Heart left ventricle (tissue), 16 donors: ENCODE measurements around the gene RAP1GAP. TPM values are rescaled to one million over a fixed set of nuclear protein-coding genes. Genes with fewer than 3 reads are reported as not detected.

ENCODE experiments used
- ATAC-seq, 4 donors: fragments of 200-7000 bp; cut with Tn5 transposase; one replicate each; pipeline ENCODE4 v1.9.1; 2020 to 2022; ENCODE audit warnings: moderate library complexity in 4 of 4, mild to moderate bottlenecking in 3 of 4, moderate number of reproducible peaks in 1 of 4
- DNase-seq, 5 donors: peaks; one replicate each; pipeline ENCODE4 v3.0.0-alpha.2; 2020
- H3K27ac ChIP-seq, 12 donors: fragments of 200-600 bp; sonication (generic) in 4 of 12; one replicate each; pipeline versions ENCODE4 v1.5.0 to v1.8.0; 2016 to 2022; ENCODE audit warnings: mild to moderate bottlenecking in 2 of 12
- H3K27me3 ChIP-seq, 9 donors: fragments of 200-600 bp; sonication (generic) in 2 of 9; one replicate each; pipeline versions ENCODE4 v1.5.1 to v1.8.0; 2016 to 2022; ENCODE audit warnings: mild to moderate bottlenecking in 3 of 9
- H3K36me3 ChIP-seq, 9 donors: fragments of 200-600 bp; sonication (generic) in 2 of 9; one replicate each; pipeline versions ENCODE4 v1.5.0 to v1.8.0; 2018 to 2022; ENCODE audit warnings: mild to moderate bottlenecking in 2 of 9
- H3K4me1 ChIP-seq, 12 donors: fragments of 200-600 bp; sonication (generic) in 4 of 12; one replicate each; pipeline versions ENCODE4 v1.5.0 to v1.8.0; 2016 to 2022; ENCODE audit warnings: mild to moderate bottlenecking in 3 of 12
- H3K4me3 ChIP-seq, 12 donors: fragments of 200-600 bp; sonication (generic) in 4 of 12; one replicate each; pipeline versions ENCODE4 v1.5.0 to v1.8.0; 2017 to 2022; ENCODE audit warnings: mild to moderate bottlenecking in 9 of 12, moderate library complexity in 4 of 12
- H3K9me3 ChIP-seq, 12 donors: fragments of 200-600 bp; sonication (generic) in 4 of 12; one replicate each; pipeline versions ENCODE4 v1.5.0 to v1.8.0; 2016 to 2022; ENCODE audit warnings: mild to moderate bottlenecking in 1 of 12
- CTCF ChIP-seq, 12 donors: fragments of 200-600 bp; sonication (generic) in 4 of 12; IDR thresholded peaks; one replicate each; pipeline versions ENCODE4 v1.5.0 to v1.8.0; 2018 to 2022; ENCODE audit warnings: antibody characterized with exemption in 12 of 12, mild to moderate bottlenecking in 5 of 12
- POLR2A ChIP-seq, 2 donors: fragments of 450-650 bp; IDR thresholded peaks; one replicate each; pipeline ENCODE4 v1.6.1; 2017; ENCODE audit warnings: antibody characterized with exemption in 2 of 2, mild to moderate bottlenecking in 2 of 2, moderate library complexity in 2 of 2
- WGBS, 4 donors: extraction: QIAGEN DNeasy Blood & Tissue Kit in 2 of 4; methylation state at CpG; one replicate each; pipeline versions ENCODE4 v1.1.5 to v1.1.7; 2013 to 2018; 5-methylcytosine and 5-hydroxymethylcytosine counted together
- intact Hi-C, 10 donors: fragments of 100-400 bp; cut with DNase I; formaldehyde crosslinking; loops; one replicate each; pipeline versions ENCODE4 v1.11.1 to v1.14.2; 2022
- polyA plus RNA-seq, 2 donors: library from polyadenylated mRNA; stranded (reverse); fragments of 200-250 nt; gene quantifications; one replicate each; pipeline ENCODE4 v1.2.3, GENCODE V29; 2013
- total RNA-seq, 9 donors: library from RNA; depleted of rRNA in 2 of 9; stranded (reverse); fragments of >200 nt in 2 of 9; fragmentation: NEBNext Ultra II Directional in 3 of 9; extraction: Animal tissue kit (Norgen Biotek cat#: 25700) in 3 of 9; gene quantifications; one replicate each; pipeline versions ENCODE4 v1.1.0 to v1.2.4, GENCODE V29; 2016 to 2023
- donor health status: ischemic (EF 13 %, LVEDD 7.1; RV severe dilation, severe dysfunction).
- donor health status: healthy with polysubstance abuse.
- donor health status: DM: no; HTN: yes; CAD: no.
- donor health status: DM: no; HTN: no; CAD: no.
- donor health status: ischemic (EF 25% LVEDD 6.9; RV normal size, moderate dysfunction).
- donor health status: ischemic (EF 25% LVEDD 5.7; RV mildly dilated, moderate dysfunction).
- donor health status: healthy.
- donor health status: DM: yes; HTN: yes; CAD: no.
- donor health status: ischemic (EF 35%, LVEDD 5.7; RV mildly dilated, moderate dysfunction).
- donor health status: nonischemic (EF 11% LVEDD 7.7; RV severe dilation, severe dysfunction).
- donor health status: DM: yes; HTN: yes; CAD: no.
- donor health status: PGD.
- donor health status: ischemic (EF 29% LVEDD 5.4; RV normal size, mild dysfunction).
- donor health status: nonischemic (EF 23%, LVEDD 6.1; RV moderate dilation, normal function).

The RAP1GAP gene
- total and polyA plus RNA-seq, 11 donors, result 0.75 to 8.0 (median 3.8) TPM

- intact Hi-C loops, result loop anchor here in 1 of 10 donors (10.0 kb wide), 1 partner anchor 744 kb away; no protein-coding TSS in a partner anchor
- H3K4me3 ChIP-seq, result no peak overlapping the region
- peaks cover 0 to 39% (median 22%) of the 10 kb centered on the region in 9 donors for H3K27me3 ChIP-seq
- H3K27ac ChIP-seq, result no peak overlapping the region
- H3K4me1 ChIP-seq, result peaks cover 6 to 68% (median 38%) of the 10 kb centered on the region in 12 donors
- ATAC-seq (no peak), DNase-seq (peak in 1 of 5 donors; percentile 10)
- WGBS, 4 donors, result 71 to 83% (median 74%) methylated on average over 11 of the region's 11 CpGs
- no peak for TF ChIP-seq POLR2A (IDR thresholded peaks at IDR 0.05)
- no peak for TF ChIP-seq CTCF (IDR thresholded peaks at IDR 0.05)
- H3K9me3 ChIP-seq, result no peaks in the 10 kb centered on the region
- peaks cover 0 to under 1% (median 0%) of the 10 kb centered on the region in 9 donors for H3K36me3 ChIP-seq
Observed at GRCh38 chr1:21670956-21671902, 2.1 kb upstream of the RAP1GAP start.

DNA sequence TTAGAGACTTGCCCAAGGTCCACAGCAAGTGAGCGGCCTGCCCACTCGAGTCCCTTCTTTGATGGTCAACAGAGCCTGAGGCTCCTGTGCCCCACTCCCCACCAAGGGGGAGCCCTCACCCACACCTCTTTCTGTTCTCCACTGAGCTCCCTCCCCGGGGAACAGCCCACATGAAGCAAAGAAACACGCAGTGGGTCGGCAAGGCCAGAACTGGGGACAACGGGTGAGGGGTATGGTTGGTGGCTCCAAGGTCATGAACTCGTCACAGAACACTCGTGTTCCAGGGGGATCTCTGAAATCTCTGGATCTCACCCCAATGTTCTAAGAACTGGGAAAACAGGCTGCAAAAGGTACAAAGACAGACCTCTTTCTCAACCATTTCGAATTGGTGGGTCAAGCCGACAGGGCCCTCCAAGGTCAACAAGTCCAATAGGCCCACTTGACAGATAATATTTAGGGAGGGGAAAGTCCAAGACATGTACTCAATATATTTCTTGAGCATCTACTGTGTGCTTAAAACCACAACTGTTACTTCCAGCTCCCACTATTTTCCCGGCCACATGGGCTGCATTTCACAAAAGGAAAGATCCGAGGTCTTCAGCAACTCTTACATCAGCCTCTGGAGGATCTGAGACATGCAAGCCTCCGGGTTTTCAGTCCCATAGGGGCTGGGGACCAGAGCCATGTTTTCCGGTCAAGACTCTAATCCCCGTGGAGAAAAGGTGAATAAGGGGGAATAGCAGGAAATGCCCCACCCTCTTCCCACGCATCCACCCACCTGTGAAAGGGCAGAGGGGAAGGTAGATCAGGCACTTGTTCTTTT is 1.1 kb upstream of the RAP1GAP start:
- DNase-seq, result peak in 1 of 5 donors; percentile 7
- Histone ChIP-seq H3K4me1 (peaks cover 6 to 78% (median 43%) of the 10 kb centered on the region in 12 donors), H3K4me3 (peak overlapping the region in 3 of 12 donors; percentile 35 to 48 (median 47)), H3K9me3 (no peaks in the 10 kb centered on the region), H3K27me3 (peaks cover 0 to 42% (median 22%) of the 10 kb centered on the region in 9 donors), H3K27ac (no peak overlapping the region), H3K36me3 (no peaks in the 10 kb centered on the region)
- no peak for TF ChIP-seq POLR2A (IDR thresholded peaks at IDR 0.05)
- TF ChIP-seq CTCF (IDR thresholded peaks at IDR 0.05), result no peak
- 57 to 65% (median 61%) methylated on average over 16 of the region's 16 CpGs for WGBS, 4 donors
- intact Hi-C loops, result loop anchor here in 1 of 10 donors (10.0 kb wide), 1 partner anchor 745 kb away; no protein-coding TSS in a partner anchor
- no peak for ATAC-seq

- no peak for ATAC-seq
- intact Hi-C loops, result loop anchor here in 1 of 10 donors (10.0 kb wide), 1 partner anchor 434 kb away; no protein-coding TSS in a partner anchor
- Histone ChIP-seq H3K4me1 (peaks cover 6 to 78% (median 43%) of the 10 kb centered on the region in 12 donors), H3K9me3 (no peaks in the 10 kb centered on the region), H3K27ac (no peak overlapping the region), H3K36me3 (no peaks in the 10 kb centered on the region), H3K27me3 (peaks cover 0 to 50% (median 22%) of the 10 kb centered on the region in 9 donors), H3K4me3 (peak overlapping the region; percentile 5 to 51 (median 42))
- 0 to 1% (median 1%) methylated on average over 2 to 25 of the region's 25 CpGs for WGBS, 4 donors
- DNase-seq, result no peak
- TF ChIP-seq POLR2A (IDR thresholded peaks at IDR 0.05), result no peak
- no peak for TF ChIP-seq CTCF (IDR thresholded peaks at IDR 0.05)
Observed at GRCh38 chr1:21668951-21669257, 253 bp downstream of the RAP1GAP start.
